OCI-LY1 (cell line): ENCODE measurements around the gene DOCK3.

Source experiments
- H2AFZ ChIP-seq: fragments of 200-600 bp; sonication (generic), shearing (Covaris generic); 2 replicates; pipeline ENCODE4 v1.6.0; 2014; ENCODE audit warnings: antibody characterized with exemption, mild to moderate bottlenecking, low read length
- H3F3A ChIP-seq: fragments of 200-600 bp; sonication (generic), shearing (Covaris generic); 2 replicates; pipeline ENCODE4 v1.6.0; 2014; ENCODE audit warnings: mild to moderate bottlenecking, antibody characterized with exemption, low read length, moderate library complexity; ENCODE audit not compliant: insufficient read depth
- H3K27ac ChIP-seq: fragments of 200-600 bp; sonication (generic); 2 replicates; pipeline ENCODE4 v1.5.1; 2014; ENCODE audit warnings: low read length, mixed run types, mild to moderate bottlenecking, low read depth; ENCODE audit not compliant: poor library complexity, severe bottlenecking
- H3K27me3 ChIP-seq: fragments of 200-600 bp; sonication (generic); 2 replicates; pipeline ENCODE4 v1.6.0; 2014; ENCODE audit warnings: antibody characterized with exemption, mild to moderate bottlenecking, low read length, moderate library complexity; ENCODE audit not compliant: insufficient read depth
- H3K36me3 ChIP-seq: fragments of 200-600 bp; sonication (generic); 2 replicates; pipeline ENCODE4 v1.6.1; 2014; ENCODE audit warnings: mild to moderate bottlenecking, antibody characterized with exemption, low read length, moderate library complexity, mixed read lengths; ENCODE audit not compliant: insufficient read depth
- H3K4me1 ChIP-seq: fragments of 200-600 bp; sonication (generic); 2 replicates; pipeline ENCODE4 v1.5.1; 2014; ENCODE audit warnings: mild to moderate bottlenecking, low read length, moderate library complexity; ENCODE audit not compliant: insufficient read depth, severe bottlenecking
- H3K4me2 ChIP-seq: fragments of 200-600 bp; sonication (generic), shearing (Covaris generic); 2 replicates; pipeline ENCODE4 v1.6.1; 2014; ENCODE audit warnings: low read length
- H3K4me3 ChIP-seq: fragments of 200-600 bp; sonication (generic); 2 replicates; pipeline ENCODE4 v1.5.1; 2014; ENCODE audit warnings: low read length, low read depth, mild to moderate bottlenecking, mixed read lengths; ENCODE audit not compliant: poor library complexity, severe bottlenecking
- H3K79me2 ChIP-seq: fragments of 200-600 bp; shearing (Covaris generic); 2 replicates; pipeline ENCODE4 v1.6.1; 2016; ENCODE audit warnings: mixed run types, low read length, mixed read lengths; ENCODE audit not compliant: insufficient read depth
- H3K9ac ChIP-seq: fragments of 200-600 bp; sonication (generic), shearing (Covaris generic); 2 replicates; pipeline ENCODE4 v1.6.1; 2014; ENCODE audit warnings: mild to moderate bottlenecking, low read length, mixed read lengths
- H3K9me2 ChIP-seq: fragments of 200-600 bp; sonication (generic), shearing (Covaris generic); 2 replicates; pipeline ENCODE4 v1.6.1; 2014; ENCODE audit warnings: low read depth, mild to moderate bottlenecking, low read length, mixed read lengths
- H3K9me3 ChIP-seq: fragments of 200-600 bp; shearing (Covaris generic); 2 replicates; pipeline ENCODE4 v1.6.1; 2014; ENCODE audit warnings: low read length, mixed read lengths
- H4K20me1 ChIP-seq: fragments of 200-600 bp; sonication (generic), shearing (Covaris generic); 2 replicates; pipeline ENCODE4 v1.6.0; 2016; ENCODE audit warnings: mild to moderate bottlenecking, low read length; ENCODE audit not compliant: insufficient read depth
- CTCF ChIP-seq: fragments of 200-600 bp; sonication (generic), shearing (Covaris generic); IDR thresholded peaks from 2 replicates; pipeline ENCODE4 v1.5.1; 2017; ENCODE audit warnings: mild to moderate bottlenecking, antibody characterized with exemption, low read length, moderate library complexity, mixed read lengths
- EZH2 ChIP-seq: fragments of 200-600 bp; sonication (generic), shearing (Covaris generic); IDR thresholded peaks from 2 replicates; pipeline ENCODE4 v1.8.0; 2017; ENCODE audit warnings: borderline replicate concordance, mixed run types, mild to moderate bottlenecking, antibody characterized with exemption, low read length, moderate library complexity, mixed read lengths

Gene DOCK3

GRCh38 chr3:51311055-51311454 is 636.3 kb downstream of the DOCK3 start:
- no peaks in the 10 kb centered on the region for H3K79me2 ChIP-seq
- no peaks in the 10 kb centered on the region for H3K36me3 ChIP-seq
- H3K9me2 ChIP-seq, result no peaks in the 10 kb centered on the region
- no peak overlapping the region for H3K27ac ChIP-seq
- no peak overlapping the region for H3K9ac ChIP-seq
- no peaks in the 10 kb centered on the region for H4K20me1 ChIP-seq
- H3K9me3 ChIP-seq, result no peaks in the 10 kb centered on the region
- H3F3A ChIP-seq, result no peaks in the 10 kb centered on the region
- no peak overlapping the region for H3K4me3 ChIP-seq
- H3K4me2 ChIP-seq, result no peak overlapping the region
- no peaks in the 10 kb centered on the region for H3K27me3 ChIP-seq
- no peaks in the 10 kb centered on the region for H3K4me1 ChIP-seq
- H2AFZ ChIP-seq, result no peak overlapping the region
- TF ChIP-seq CTCF (peak; percentile 46; the same call in 1 of the 2 replicates), EZH2 (no peak)

GRCh38 chr3:51328206-51328605 is 653.5 kb downstream of the DOCK3 start:
- Histone ChIP-seq H3K36me3 (no peaks in the 10 kb centered on the region), H2AFZ (no peak overlapping the region), H3K27ac (no peak overlapping the region), H3K4me2 (no peak overlapping the region), H3K4me1 (no peaks in the 10 kb centered on the region), H3K79me2 (no peaks in the 10 kb centered on the region), H3K9ac (no peak overlapping the region), H3F3A (no peaks in the 10 kb centered on the region), H4K20me1 (no peaks in the 10 kb centered on the region), H3K27me3 (no peaks in the 10 kb centered on the region), H3K9me2 (no peaks in the 10 kb centered on the region), H3K9me3 (no peaks in the 10 kb centered on the region), H3K4me3 (no peak overlapping the region)
- TF ChIP-seq CTCF (no peak), EZH2 (no peak)

GRCh38 chr3:51330046-51330445 is 655.3 kb downstream of the DOCK3 start:
- Histone ChIP-seq H3F3A (no peaks in the 10 kb centered on the region), H2AFZ (no peak overlapping the region), H3K9me2 (no peaks in the 10 kb centered on the region), H3K27ac (no peak overlapping the region), H3K9me3 (no peaks in the 10 kb centered on the region), H3K4me3 (no peak overlapping the region), H3K4me2 (no peak overlapping the region), H3K79me2 (no peaks in the 10 kb centered on the region), H4K20me1 (no peaks in the 10 kb centered on the region), H3K27me3 (no peaks in the 10 kb centered on the region), H3K4me1 (no peaks in the 10 kb centered on the region), H3K36me3 (no peaks in the 10 kb centered on the region), H3K9ac (no peak overlapping the region)
- no peak for TF ChIP-seq EZH2
- no peak for TF ChIP-seq CTCF
